Measurements from ENCODE around the gene ENO3.

The ENO3 gene

GRCh38 chr17:4938069-4938491 is 12.8 kb upstream of the ENO3 start:
- DNase-seq, result no peak

- DNase-seq, result no peak
Measured at GRCh38 chr17:4938688-4939545, 12.0 kb upstream of the ENO3 start.

- no peak for DNase-seq
Measured at GRCh38 chr17:4939546-4939795, 11.4 kb upstream of the ENO3 start.

GRCh38 chr17:4939796-4940554 is 10.9 kb upstream of the ENO3 start, which contains the start of the genes RNF167 and SLC25A11:
RNF167 (plus strand) TSS chr17:4940268; CDS start chr17:4940910, 642 bp downstream.
SLC25A11 (minus strand) TSS chr17:4940046; CDS start chr17:4939910, 136 bp downstream.
- DNase-seq, result peak; percentile 92

GRCh38 chr17:4940555-4941318 is 10.2 kb upstream of the ENO3 start:
- DNase-seq, result no peak

- DNase-seq, result no peak
Measured at GRCh38 chr17:4941319-4941610, 9.7 kb upstream of the ENO3 start.

- DNase-seq, result no peak
Measured at GRCh38 chr17:4942760-4943508, 8.0 kb upstream of the ENO3 start.

- no peak for DNase-seq
Measured at GRCh38 chr17:4944163-4944553, 6.8 kb upstream of the ENO3 start.

- no peak for DNase-seq
Measured at GRCh38 chr17:4944554-4945175, 6.3 kb upstream of the ENO3 start.

GRCh38 chr17:4945176-4945943 is 5.6 kb upstream of the ENO3 start:
- DNase-seq, result peak; percentile 55

- no peak for DNase-seq
Measured at GRCh38 chr17:4945944-4946280, 5.0 kb upstream of the ENO3 start.

GRCh38 chr17:4946312-4946976 is 4.5 kb upstream of the ENO3 start:
- DNase-seq, result no peak

- DNase-seq, result no peak
Measured at GRCh38 chr17:4947010-4947410, 3.9 kb upstream of the ENO3 start.

- no peak for DNase-seq
Measured at GRCh38 chr17:4947411-4948165, 3.3 kb upstream of the ENO3 start.

- peak; percentile 81 for DNase-seq
Measured at GRCh38 chr17:4948166-4948930, 2.6 kb upstream of the ENO3 start, which contains the start of gene PFN1. PFN1 (minus strand) TSS chr17:4948530; CDS start chr17:4948394, 136 bp downstream.

GRCh38 chr17:4948931-4949320 is 2.0 kb upstream of the ENO3 start:
- peak; percentile 81 for DNase-seq

GRCh38 chr17:4949321-4950074 is 1.4 kb upstream of the ENO3 start:
- peak; percentile 52 for DNase-seq

- DNase-seq, result no peak
Measured at GRCh38 chr17:4950075-4950745, 709 bp upstream of the ENO3 start.

Measured in GOT3 (cell line).